Jurkat, Clone E6-1 (cell line): ENCODE measurements around the gene SYNDIG1.

Source experiments
- DNase-seq: peaks from one replicate; pipeline ENCODE4 v3.0.0-alpha.2; 2011; ENCODE audit warnings: low read depth, low spot score
- H3K4me3 ChIP-seq: 2 replicates; pipeline ENCODE4 v1.5.1; 2011; ENCODE audit warnings: mild to moderate bottlenecking, low read length, control low read depth, moderate library complexity

The SYNDIG1 gene

GRCh38 chr20:24576447-24576846 lies 107.0 kb downstream of the SYNDIG1 start:
- no peak for DNase-seq
- H3K4me3 ChIP-seq: no peak overlapping the region

DNA sequence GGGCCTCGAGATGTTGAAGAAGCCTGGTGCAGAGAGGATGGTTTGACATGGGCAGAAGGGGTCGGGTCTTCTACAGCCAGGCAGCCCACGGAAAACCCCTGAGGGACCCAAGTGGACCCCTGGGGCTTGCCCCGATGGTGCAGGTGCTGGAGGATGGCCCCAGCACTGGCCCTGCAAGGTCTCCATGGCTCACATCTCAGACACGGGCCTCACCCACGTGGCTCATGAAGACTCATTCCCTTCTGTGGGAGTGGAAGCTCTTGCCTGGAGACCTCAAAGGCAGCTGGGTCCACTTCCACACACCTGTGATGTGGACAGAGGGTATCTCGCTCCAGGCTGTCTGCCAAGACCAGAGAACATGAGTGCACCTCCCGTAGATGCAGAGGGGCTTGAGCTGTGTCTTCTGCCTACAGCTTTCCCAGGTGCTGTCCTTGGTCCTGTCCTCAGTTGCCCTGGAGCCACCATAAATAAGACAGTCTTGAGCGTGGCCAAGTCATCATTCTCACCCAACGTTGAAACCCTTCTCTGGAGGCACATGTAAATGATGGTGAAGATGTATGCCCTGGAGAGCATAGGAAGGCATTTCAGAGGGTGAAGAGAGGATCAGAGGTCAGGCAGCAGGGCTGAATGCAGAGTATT lies 108.0 kb downstream of the SYNDIG1 start:
- no peak for DNase-seq
- H3K4me3 ChIP-seq: no peak overlapping the region

DNA sequence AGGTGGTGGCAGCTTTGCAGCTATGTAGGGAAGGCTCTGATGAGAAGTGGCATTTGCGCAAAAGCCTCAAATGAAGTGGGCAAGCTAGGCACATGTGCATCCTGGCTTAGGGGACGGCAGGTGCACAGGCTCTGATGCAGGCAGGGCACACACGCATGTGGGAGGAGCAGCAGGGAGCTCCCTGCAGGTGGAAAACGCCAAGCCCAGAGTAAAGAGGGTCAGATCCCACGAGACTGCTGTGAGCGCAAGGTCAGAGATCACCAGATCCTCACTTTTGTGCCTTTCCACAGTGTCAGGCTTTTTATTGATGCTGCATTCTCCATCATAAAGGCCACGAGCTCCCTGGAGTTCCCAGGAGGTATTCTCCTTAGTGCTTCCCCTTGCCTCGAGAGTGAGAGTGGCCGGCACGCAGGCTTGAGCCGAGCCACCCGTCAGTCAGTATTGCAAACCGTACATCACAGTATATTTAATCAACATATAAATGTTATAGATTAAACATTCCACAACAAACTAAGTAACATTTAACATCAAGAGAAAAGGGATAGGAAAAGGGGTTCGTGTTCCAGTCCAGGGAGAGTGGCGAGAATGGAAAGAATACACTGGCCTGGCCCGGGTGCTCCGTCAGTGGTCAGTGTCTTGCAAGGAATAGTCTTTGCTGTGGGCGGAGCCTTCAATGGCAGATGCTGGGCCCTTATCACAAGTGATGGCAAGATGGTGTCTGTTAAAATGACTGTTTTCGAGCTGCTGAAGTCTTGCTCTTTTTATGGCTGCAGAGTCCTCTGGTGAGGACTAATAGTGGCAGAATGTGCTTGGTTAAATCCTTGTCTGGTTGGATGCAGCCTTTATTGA lies 109.4 kb downstream of the SYNDIG1 start:
- H3K4me3 ChIP-seq: no peak overlapping the region
- DNase-seq: no peak

DNA sequence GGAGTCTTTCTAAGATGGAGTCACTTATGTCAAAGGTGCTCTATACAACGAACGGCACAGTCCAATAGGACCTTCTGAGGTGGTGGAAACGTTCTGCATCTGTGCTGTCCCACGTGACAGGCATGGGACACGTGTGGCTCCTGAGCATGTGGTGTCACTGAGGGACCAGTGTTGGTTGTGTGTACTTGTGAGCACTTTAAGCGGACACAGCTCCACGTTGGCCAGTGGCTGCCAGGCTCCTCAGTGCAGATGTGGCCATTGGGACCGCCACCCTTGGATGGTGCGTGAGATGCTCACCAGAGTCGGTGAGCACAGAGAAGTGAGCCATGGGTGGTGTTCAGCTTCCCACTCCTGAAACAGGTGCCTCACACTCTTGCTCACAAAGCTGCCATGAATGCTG lies 110.0 kb downstream of the SYNDIG1 start:
- DNase-seq: no peak
- no peak overlapping the region for H3K4me3 ChIP-seq

DNA sequence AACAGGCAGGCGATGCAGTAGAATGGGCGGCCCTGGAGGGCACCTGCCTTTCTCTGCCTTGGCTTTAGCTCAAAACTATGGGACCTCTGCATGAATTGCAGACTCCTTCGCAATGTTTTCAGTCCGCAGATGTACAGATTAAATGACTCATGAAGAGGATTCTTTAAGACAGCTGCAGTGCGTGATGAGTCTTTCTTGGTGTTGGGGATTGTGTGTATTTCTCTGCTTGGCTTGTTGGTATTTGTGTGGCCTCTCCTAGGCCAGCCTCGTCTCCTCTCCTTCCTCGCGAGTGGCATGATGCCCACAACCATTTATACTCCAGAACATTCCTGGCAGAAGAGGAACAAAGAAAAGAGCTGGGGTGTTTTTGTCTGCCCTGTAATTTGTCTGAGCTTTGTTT lies 110.6 kb downstream of the SYNDIG1 start:
- no peak for DNase-seq
- no peak overlapping the region for H3K4me3 ChIP-seq

DNA sequence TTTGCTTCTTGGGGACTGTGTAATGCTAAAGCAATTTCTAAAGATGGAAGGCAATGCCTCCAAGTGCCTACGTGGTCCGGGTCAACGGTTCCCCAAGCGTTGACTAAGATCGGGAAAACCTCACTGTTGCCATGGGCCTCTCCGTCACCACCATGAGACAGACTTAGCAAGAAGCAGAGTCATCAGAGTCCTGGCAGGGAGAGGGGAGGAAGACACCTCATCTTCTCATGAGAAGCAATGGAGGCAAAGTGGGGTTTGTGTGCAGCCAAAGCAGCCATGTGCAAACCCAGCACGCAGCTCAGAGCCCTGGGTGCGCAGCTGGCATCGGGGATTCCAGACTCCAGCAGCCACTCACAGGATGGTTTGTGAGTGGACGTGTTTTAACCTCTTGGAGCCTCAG lies 111.4 kb downstream of the SYNDIG1 start:
- no peak overlapping the region for H3K4me3 ChIP-seq
- no peak for DNase-seq

GRCh38 chr20:24581443-24582170 lies 112.2 kb downstream of the SYNDIG1 start:
- no peak for DNase-seq
- no peak overlapping the region for H3K4me3 ChIP-seq

DNA sequence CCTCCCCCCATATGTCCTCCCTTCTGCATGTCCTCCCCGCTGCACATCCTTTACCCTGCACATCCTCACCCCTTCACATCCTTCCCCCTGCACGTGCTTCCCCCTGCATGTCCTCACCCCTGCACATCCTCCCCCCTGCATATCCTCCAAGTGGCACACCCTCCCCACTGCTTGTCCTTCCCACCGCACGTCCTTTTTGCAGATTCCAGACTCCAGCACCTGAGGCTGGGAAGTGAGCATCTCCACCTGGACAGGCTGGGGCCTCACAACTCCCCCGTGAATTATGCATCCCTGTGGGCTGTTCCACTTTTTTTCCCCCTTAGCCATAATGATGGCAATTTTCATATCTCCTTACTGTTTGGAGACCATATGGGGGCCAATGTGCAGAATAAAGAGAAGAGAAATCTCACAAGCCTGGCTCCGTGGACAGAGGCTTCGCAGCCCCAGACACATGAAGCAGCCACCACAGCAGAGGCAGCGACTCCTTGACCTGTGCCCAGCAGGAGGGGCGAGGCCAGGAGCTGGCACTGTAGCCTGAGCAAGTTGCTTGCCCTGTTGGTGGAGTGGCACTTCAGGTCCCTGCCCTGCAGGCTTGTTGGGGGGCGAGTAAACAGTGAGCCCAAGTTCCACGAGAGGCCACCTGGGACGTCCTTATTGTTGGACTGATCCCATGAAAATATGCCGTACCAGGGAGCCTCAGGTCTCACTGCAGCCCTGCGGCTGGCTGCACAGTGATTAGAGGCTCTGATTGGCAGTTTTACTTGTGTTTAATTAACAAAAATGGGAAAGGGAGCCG lies 113.1 kb downstream of the SYNDIG1 start:
- no peak overlapping the region for H3K4me3 ChIP-seq
- DNase-seq: no peak

- no peak for DNase-seq
- H3K4me3 ChIP-seq: no peak overlapping the region
Observed at GRCh38 chr20:24583169-24583792, 113.9 kb downstream of the SYNDIG1 start.

DNA sequence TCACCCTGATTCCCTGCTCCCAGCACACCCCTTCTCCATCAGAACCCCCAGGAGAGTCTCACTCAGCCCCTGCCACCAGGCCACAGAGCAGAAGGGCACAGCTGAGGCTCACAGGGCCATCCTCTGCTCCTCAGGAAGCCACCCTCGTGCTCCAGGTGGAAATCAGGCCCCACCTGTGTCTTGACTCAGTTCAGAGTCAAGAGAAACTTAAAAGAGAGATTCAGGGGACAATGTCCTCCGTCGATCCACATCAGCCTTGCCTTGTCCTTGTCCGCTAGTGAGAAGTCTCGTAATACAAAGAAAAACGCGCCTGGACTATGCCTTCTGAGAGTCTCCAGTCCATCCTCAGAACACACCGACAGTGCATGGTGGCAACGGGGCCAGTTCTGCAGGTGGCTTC lies 114.6 kb downstream of the SYNDIG1 start:
- no peak for DNase-seq

DNA sequence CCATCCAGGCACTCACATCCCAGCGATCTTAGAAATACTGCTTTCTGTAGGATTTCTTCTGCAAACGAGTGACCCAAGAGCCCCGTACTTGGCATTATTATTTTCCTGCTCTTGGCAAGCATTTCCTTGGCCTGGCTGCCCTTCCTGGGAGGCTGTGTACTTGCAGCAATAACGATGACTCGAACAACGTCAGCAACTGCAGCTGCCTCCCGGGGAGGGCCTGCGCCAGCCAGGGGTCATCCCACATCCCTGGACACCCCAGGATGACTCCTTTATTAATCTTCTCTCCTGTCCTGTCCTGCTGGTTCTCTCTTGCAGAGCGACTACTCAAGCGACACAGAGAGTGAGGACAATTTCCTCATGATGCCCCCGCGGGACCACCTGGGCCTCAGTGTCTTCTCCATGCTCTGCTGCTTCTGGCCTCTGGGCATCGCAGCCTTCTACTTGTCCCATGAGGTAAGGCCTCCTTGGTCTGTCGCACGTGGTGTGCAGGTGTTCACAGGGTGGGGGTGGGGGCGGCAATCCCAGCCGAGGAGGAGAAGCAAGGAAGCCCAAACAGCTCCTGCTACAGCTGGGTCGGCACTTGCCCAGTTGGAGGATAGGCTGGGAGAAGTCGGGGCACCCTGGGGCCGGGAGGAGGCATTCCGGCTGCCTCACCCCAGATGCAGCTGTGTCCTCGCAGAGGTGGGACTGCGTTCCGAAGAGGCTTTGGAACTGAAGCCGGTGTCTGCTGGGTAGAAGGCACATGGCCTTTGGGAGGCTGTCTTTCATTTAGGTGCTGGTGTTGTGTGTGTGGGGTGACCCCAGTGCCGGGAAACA lies 115.3 kb downstream of the SYNDIG1 start:
- H3K4me3 ChIP-seq: no peak overlapping the region
- DNase-seq: no peak

More for the DNA sequence above, 114.6 kb downstream of the SYNDIG1 start:
- H3K4me3 ChIP-seq: no peak overlapping the region

DNA sequence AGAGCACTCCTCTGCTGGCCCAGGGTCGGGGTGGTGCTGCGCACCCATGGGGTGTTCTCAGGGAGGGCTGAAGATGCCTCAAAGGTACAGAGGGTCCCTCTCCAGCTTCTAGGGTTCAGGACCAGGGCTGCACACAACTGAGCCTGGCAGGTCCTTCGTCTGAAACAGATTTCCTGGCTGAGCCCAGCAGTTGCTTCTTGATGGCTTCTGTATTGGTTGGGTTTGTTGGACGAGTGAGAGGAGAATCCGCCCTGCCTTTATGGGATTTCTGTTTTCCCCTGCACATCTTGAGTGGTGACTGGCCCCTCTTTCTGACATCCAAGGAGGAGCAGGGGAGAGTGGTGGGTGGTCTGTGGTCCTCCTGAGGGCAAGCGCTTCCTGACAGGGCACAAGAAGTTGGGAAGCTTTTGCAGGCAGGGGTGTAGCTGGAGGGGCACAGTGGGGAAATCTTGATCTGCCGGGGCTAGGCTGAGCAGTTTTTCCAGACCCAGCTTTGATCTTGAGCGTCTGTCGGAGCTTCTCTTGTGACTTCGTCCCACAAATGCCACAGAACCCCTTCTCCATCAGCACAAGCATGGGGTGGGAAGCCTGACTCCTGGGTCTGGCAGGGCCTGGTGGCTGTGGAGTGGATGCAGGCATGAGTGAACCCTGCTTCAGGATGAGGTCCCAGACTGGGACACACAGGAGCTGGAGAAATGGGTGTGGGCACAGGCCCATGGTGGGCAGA lies 116.5 kb downstream of the SYNDIG1 start:
- H3K4me3 ChIP-seq: no peak overlapping the region
- no peak for DNase-seq

DNA sequence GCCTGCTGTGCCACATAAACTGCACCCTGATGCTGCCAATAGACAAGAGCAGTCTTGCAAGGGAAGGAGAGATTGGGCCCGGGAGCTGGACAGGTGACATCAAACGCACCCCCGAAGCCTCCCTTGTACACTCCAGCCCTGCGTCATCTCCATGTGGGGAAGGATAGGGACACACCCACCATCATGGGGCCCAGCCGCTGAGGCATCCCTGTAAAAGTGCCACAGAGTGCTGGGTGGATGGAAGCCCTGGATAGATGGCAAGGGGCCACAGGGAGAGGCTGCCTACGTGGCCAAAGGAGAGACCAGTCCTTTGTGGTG lies 117.1 kb downstream of the SYNDIG1 start:
- DNase-seq: no peak

GRCh38 chr20:24587384-24588046 lies 118.1 kb downstream of the SYNDIG1 start:
- H3K4me3 ChIP-seq: no peak overlapping the region
- no peak for DNase-seq

More for the DNA sequence above, 117.1 kb downstream of the SYNDIG1 start:
- H3K4me3 ChIP-seq: no peak overlapping the region

DNA sequence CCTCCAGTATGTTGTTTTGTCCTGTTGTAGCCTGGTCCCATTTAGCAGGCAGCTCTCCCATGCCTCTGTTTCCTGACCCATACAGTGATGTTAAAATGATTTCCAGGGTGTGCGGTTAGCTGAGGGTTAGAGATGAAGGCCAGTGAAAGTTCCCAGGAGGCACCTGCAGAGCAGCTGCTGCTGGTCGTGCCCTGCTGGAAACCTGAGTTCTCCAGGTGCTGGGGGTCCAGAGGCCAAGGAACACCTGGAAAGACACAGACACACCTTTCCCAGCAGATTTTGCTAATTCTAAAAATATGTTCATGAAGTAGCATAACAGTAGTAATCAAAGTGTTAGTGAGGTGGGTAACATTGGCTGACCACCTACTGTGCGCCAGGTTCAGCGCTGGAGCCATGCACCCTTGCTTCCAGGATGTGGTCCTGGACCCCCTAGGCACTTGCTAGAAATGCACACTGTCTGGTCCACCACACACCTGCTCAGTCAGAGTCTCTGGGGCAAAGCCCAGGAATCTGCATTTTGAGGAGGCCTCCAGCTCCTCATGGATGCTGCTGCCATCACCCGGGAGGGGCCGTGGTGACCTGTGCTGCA lies 118.7 kb downstream of the SYNDIG1 start:
- DNase-seq: no peak
- no peak overlapping the region for H3K4me3 ChIP-seq

GRCh38 chr20:24588725-24589340 lies 119.4 kb downstream of the SYNDIG1 start:
- H3K4me3 ChIP-seq: no peak overlapping the region
- DNase-seq: peak; percentile 55
